ENCODE measurements around the gene UHRF1.
"Not testable (repeated sequence)": the region's sequence is repeated elsewhere in the genome, so short reads cannot be mapped to it uniquely, and the experiment has no call there.

UHRF1 gene

DNA sequence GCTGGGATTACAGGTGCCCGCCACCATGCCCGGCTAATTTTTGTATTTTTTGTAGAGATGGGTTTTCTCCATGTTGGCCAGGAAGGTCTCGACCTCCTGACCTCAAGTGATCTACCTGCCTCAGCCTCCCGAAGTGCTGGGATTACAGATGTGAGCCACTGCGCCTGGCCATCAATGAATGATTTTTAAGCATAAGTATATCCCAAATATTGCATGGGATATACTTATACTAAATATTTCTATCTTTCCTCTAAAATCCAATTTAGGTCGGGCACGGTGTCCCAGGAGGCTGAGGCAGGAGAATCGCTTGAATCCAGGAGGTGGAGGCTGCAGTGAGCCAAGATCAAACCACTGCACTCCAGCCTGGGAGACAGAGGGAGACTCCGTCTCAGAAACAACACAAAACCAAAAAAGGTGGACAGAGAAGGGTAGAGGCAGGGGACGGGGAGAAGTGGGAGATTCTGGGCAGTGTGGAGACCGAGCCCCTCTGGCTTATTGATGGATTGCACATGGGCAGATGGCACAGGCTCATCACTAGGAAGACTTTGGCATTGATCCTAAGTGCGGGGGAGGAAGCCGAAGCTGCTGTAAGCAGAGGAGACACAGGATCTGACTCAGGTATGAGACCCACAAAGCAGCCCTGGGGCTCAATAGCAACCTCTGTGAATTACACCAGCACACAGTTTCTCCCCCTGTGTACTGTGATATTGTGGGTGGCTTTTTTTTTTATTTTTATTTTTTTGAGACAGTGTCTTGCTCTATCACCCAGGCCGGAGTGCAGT, 20.1 kb upstream of the UHRF1 start:
- TF ChIP-seq, protein P1, sequence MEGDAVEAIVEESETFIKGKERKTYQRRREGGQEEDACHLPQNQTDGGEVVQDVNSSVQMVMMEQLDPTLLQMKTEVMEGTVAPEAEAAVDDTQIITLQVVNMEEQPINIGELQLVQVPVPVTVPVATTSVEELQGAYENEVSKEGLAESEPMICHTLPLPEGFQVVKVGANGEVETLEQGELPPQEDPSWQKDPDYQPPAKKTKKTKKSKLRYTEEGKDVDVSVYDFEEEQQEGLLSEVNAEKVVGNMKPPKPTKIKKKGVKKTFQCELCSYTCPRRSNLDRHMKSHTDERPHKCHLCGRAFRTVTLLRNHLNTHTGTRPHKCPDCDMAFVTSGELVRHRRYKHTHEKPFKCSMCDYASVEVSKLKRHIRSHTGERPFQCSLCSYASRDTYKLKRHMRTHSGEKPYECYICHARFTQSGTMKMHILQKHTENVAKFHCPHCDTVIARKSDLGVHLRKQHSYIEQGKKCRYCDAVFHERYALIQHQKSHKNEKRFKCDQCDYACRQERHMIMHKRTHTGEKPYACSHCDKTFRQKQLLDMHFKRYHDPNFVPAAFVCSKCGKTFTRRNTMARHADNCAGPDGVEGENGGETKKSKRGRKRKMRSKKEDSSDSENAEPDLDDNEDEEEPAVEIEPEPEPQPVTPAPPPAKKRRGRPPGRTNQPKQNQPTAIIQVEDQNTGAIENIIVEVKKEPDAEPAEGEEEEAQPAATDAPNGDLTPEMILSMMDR (IDR thresholded peaks at IDR 0.05), result no peak
- H3K27ac ChIP-seq, result no peak overlapping the region
- no peak overlapping the region for H3K4me3 ChIP-seq
- no peak for DNase-seq (ENCODE audit: low spot score)

DNA sequence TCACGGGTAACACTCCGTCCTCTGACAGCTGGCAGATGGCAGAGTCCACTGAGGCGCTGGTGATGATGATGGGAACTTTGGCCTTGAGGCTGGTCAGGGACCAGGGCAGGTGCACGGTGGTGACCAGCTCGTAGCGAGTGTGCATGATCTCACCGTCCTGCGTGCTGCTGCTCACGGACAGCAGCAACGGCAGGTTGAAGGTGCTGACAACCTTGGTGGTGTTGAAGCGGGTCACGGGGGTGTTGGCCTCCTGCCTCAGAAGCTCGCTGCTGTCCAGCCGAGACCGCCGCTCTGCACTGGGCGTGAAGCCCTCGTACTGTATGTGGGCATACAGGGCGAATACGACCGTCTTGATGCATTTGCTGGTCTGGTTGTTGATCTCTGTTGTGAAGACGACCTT, 18.2 kb upstream of the UHRF1 start:
- TF ChIP-seq, protein P1 (IDR thresholded peaks at IDR 0.05), result no peak
- DNase-seq (ENCODE audit: low spot score), result no peak
- Histone ChIP-seq H3K4me3 (no peak overlapping the region), H3K27ac (no peak overlapping the region)

DNA sequence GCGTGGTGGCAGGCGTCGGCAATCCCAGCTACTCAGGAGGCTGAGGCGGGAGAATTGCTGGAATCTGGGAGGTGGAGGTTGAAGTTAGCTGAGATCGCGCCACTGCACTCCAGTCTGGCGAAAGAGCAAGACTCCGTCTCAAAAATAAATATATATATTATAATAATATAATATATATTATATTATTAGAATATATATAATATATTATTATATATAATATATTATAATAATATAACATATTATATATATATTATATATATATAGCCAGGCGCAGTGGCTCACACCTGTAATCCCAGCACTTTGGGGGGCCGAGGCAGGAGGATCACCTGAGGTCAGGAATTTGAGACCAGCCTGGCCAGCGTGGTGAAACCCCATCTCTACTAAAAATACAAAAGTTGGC, 16.3 kb upstream of the UHRF1 start:
- not testable (repeated sequence) for H3K4me3 ChIP-seq; DNase-seq (ENCODE audit: low spot score); H3K27ac ChIP-seq

DNA sequence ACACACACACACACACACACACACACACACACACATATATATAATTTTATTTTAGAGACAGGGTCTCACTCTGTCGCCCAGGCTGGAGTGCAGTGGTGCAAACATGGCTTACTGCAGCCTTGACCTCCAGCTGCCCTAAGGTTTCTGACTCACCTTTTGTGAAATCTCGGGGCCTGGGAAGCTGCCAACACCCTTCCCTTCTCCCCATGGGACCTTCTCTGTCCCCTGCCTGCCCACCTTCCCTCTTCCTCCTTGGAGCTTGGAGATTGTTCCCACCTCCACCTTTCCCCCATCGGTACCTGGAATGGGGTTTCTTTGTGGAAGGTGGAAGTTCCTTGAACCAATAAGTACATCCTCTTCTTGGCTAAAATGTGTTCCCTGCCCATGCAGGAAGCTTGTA, 12.9 kb upstream of the UHRF1 start:
- no peak overlapping the region for H3K4me3 ChIP-seq
- no peak overlapping the region for H3K27ac ChIP-seq
- TF ChIP-seq, protein P1 (IDR thresholded peaks at IDR 0.05), result no peak
- no peak for DNase-seq (ENCODE audit: low spot score)

DNA sequence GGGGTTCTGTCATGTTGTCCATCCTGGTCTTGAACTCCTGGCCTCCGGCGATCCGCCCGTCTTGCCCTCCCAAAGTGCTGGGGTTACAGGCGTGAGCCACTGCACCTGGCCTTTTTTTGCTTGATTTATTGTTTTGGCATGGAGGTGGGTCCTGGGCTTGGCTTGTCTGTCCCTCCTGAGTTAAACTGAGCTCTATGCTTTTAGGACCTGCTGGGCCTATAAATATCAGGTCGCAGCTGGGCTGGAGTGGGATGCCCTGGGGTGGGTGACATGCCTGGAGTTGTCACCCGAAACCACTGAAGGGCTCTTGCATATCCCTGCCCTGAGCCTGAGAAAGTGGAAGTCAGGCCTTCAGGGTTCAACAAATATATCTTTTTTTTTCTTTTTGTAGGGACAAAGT, 12.2 kb upstream of the UHRF1 start:
- no peak for DNase-seq (ENCODE audit: low spot score)
- TF ChIP-seq, protein P1 (IDR thresholded peaks at IDR 0.05), result no peak
- H3K27ac ChIP-seq, result no peak overlapping the region
- no peak overlapping the region for H3K4me3 ChIP-seq

DNA sequence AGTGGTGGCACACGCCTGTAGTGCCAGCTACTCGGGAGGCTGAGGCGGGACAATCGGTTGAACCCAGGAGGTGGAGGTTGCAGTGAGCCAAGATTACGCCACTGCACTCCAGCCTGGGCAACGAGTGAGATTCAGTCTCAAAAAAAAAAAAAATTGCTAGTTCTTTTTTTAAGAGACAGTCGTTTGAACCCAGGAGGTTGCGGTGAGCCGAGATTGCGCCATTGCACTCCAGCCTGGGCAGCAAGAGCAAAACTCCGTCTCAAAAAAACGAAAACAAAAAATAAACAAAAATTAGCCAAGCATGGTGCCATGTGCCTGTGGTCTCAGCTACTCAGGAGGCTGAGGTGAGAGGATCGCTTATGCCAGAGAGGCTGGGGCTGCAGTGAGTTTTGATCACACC, 8.4 kb upstream of the UHRF1 start:
- not testable (repeated sequence) for H3K4me3 ChIP-seq; DNase-seq (ENCODE audit: low spot score); H3K27ac ChIP-seq

DNA sequence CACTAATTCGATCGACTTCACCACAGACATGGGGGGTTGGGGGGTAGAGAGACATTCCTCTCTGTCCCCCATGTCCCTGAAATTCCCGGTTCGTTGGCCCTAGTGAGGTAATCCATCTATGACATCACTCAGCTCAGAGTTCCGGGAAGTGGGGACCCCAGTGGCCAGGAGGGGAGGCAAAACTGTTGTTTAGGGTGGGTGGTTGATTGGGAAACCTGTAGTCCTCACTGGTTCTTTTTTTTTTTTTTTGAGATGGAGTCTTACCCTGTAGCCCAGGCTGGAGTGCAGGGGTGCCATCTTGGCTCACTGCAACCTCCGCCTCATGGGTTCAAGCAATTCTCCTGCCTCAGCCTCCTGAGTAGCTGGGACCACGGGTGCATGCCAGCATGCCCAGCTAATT, 6.5 kb upstream of the UHRF1 start, which contains the start of gene ARRDC5:
Gene ARRDC5, minus strand, starts transcription at position 101 of the 400 bp plus-strand sequence. Its CDS starts 71 bp downstream, at position 30.
- TF ChIP-seq, protein P1 (IDR thresholded peaks at IDR 0.05), result no peak
- Histone ChIP-seq H3K27ac (no peak within 1 kb of the TSS), H3K4me3 (no peak within 1 kb of the TSS)
- DNase-seq (ENCODE audit: low spot score), result no peak

DNA sequence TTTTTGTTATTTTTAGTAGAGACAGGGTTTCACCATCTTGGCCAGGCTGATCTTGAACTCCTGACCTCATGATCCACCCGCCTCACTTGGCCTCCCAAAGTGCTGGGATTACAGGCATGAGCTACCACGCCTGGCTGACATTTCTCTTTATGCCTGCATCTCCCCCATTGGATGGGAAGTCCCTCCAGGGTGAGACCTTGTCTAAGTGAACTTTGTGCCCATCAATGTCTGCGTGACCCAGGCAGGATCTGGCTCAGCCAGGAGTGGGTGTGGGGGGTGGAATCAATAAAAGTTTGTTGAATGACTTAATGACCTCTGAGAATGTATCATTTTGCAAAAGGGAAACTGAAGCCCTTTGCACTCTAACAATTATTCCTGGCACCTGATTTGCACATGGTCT, 4.8 kb upstream of the UHRF1 start:
- no peak for DNase-seq (ENCODE audit: low spot score)
- Histone ChIP-seq H3K4me3 (no peak overlapping the region), H3K27ac (no peak overlapping the region)
- TF ChIP-seq, protein P1 (IDR thresholded peaks at IDR 0.05), result no peak
